PC-9 (cell line): ENCODE data around the gene MRPL28.

Experiments
- CTCF ChIP-seq: fragments of 200-600 bp; sonication (generic); conservative IDR thresholded peaks from 2 replicates; pipeline ENCODE4 v1.6.1; 2017; ENCODE audit warnings: mixed run types, antibody characterized with exemption, mild to moderate bottlenecking, moderate library complexity
- EZH2 ChIP-seq: fragments of 200-600 bp; sonication (generic); IDR thresholded peaks from 2 replicates; pipeline ENCODE4 v1.8.0; 2017; ENCODE audit warnings: antibody characterized with exemption, low read depth

- TF ChIP-seq CTCF, result no peak
- TF ChIP-seq EZH2, result no peak
These were observed 29.8 kb upstream of the MRPL28 start for GRCh38 chr16:400061-400591.
